GM19240 (cell line): ENCODE data around the gene POLR1B.
A peak's percentile ranks its signal among the peaks of the same experiment; 100 is the strongest.
"Not testable (repeated sequence)": the region's sequence is repeated elsewhere in the genome, so short reads cannot be mapped to it uniquely, and the experiment has no call there.

Experiments used
- DNase-seq: peaks from one replicate; pipeline ENCODE4 v3.0.0; 2011; ENCODE audit warnings: low spot score; ENCODE audit not compliant: insufficient read length

POLR1B gene

DNA sequence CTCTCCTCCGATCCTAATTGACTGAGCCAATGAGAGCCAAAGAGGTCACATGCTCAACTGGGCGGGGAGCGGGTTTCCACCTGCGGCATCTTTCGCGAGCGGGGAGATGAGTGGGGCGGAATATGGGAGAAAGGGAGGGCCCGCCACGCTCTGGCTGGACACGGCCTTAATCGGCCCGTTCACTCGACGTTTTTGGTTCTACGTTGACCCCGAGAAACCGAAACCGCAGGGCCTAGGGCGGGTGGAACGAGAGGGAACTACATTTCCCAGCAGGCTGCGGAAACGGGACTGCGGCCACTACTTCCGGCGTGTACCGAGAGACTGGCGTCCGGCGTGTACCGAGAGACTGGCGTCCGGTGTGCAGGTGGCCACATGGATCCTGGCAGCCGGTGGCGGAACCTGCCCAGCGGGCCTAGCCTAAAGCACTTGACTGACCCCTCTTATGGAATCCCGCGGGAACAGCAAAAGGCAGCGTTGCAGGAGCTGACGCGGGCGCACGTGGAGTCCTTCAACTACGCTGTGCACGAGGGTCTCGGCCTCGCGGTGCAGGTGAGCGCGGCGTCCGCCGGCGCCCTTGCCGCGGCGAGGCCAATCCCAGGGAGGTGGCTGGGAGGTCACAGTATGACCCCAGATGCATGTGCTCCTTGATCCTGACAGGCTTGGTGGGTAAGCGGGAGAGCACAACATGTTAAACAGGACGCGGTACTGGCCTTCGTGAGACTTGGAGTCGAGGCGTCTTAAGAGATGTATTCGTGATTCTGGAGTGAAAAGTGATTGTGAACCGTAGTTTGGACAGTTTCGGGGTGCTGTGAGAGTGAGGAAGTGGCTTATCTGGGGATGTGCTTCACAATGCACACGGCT, at the start of gene POLR1B:
TSS of gene POLR1B (plus strand) at position 343 of the 861 bp plus-strand sequence. CDS start at position 373, 30 bp downstream.
- peak; percentile 65 for DNase-seq

DNA sequence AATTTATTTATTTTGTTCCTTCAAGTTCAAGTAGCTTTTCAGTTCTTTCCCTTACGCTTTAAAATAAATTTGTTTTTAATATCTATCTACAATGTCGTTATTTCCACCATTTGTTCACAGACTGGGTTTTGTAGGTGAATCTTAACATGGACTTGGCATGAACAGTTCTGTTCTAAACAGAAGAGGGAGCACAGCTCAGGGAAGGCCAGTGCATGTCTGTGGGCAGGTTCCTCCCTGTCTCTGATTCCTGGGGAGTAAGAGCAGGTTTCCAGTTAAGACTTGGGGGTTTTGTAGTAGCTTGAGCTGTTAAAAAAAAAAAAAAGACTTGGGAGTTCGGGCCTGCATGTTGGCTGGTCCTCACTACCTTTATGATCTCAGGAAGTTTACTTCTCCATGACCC, 49.2 kb upstream of the POLR1B start:
- no peak for DNase-seq

GRCh38 chr2:112493858-112494648, 48.2 kb upstream of the POLR1B start:
- DNase-seq, result no peak

GRCh38 chr2:112494828-112495227, 47.4 kb upstream of the POLR1B start:
- DNase-seq, result no peak

- not testable (repeated sequence) for DNase-seq
Measured at GRCh38 chr2:112495878-112496277, 46.4 kb upstream of the POLR1B start.

DNA sequence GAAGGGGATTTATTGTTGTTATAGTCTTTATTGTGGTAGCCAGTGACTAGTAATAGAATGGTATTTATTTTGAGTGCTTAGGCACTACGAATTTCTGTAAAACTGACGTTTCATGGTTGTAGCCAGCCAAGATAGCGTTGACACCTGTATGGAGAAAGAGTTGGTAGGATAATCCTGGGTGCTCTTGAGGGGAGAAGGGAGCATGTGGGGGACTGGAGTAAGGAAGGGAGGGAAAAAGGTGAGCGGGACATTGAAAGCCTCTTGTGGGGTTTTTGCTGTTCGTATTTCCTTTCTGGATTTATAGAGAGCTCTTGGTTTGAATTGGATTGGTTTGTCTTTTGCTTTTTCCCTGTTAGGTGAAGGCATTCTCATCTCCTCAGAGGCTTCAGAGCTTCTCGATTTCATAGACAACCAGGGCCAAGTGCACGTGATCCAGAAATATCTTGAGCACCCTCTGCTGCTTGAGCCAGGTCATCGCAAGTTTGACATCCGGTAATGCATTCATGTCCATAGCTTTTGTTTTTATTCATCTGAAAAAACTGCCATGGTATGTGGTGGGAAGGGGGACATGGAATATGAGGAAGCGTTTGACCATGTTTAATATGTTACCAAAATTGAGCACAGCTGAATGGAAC, 41.3 kb upstream of the POLR1B start:
- not testable (repeated sequence) for DNase-seq

GRCh38 chr2:112509239-112509998, 32.8 kb upstream of the POLR1B start:
- not testable (repeated sequence) for DNase-seq

- DNase-seq, result no peak
Measured at GRCh38 chr2:112516801-112517200, 25.5 kb upstream of the POLR1B start.

DNA sequence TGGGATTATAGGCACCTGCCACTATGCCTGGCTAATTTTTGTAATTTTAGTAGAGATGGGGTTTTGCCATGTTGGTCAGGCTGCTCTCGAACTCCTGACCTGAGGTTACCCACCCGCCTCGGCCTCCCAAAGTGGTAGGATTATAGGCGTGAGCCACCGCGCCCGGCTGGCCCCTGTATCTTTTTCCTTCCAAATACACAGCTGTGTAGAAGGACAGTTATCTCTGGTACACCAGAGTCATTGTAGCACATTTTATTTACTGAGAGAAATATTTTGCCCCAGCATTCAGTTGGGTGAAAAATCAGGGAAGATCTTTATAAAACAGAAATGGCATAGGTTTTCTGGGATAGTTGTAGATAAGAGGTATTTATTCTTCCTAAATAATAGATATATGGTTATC, 23.5 kb upstream of the POLR1B start:
- no peak for DNase-seq

GRCh38 chr2:112519506-112519905, 22.8 kb upstream of the POLR1B start:
- no peak for DNase-seq

DNA sequence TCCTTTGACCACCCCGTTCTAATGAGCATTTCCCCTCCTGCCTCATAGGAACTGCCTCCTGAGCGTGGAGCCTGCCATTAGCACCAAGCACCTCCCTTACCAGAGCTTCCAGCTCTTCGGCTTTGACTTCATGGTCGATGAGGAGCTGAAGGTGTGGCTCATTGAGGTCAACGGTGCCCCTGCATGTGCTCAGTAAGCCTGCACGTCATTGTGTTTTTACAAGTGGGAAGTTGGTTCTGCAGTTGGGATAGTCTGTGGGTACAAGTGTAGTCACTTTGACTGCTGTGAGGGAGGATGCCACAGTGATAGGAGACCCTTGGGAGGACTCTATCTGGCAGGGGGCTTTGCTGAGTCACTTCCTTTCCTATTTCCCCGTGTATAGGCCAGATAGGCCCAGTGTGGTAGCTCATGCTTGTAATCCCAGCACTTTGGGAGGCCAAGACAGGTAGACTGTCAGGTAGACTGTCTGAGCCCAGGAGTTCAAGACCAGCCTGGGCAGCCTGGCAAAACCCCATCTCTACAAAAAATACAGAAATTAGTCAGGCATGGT, 22.0 kb upstream of the POLR1B start:
- DNase-seq, result no peak

- DNase-seq, result no peak
Measured at GRCh38 chr2:112523291-112523777, 18.9 kb upstream of the POLR1B start.

GRCh38 chr2:112524276-112524675, 18.0 kb upstream of the POLR1B start:
- DNase-seq, result not testable (repeated sequence)

DNA sequence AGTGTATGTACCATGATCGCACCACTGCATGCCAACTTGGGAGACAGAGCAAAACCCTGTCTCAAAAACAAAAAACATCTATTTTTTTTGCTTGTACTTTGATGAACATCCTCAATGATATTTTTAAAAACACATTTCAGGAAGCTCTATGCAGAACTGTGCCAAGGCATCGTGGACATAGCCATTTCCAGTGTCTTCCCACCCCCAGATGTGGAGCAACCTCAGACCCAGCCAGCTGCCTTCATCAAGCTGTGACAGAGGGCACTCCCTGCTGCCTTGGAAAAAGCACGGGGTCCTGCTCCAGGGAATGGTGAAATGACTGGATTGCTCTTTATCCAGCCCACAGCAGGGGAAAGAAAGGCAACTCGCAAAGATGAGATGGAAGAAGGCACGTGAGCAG, 13.7 kb upstream of the POLR1B start:
- DNase-seq, result no peak

GRCh38 chr2:112529757-112530156, 12.5 kb upstream of the POLR1B start:
- no peak for DNase-seq

- no peak for DNase-seq
Measured at GRCh38 chr2:112530728-112531127, 11.5 kb upstream of the POLR1B start.

DNA sequence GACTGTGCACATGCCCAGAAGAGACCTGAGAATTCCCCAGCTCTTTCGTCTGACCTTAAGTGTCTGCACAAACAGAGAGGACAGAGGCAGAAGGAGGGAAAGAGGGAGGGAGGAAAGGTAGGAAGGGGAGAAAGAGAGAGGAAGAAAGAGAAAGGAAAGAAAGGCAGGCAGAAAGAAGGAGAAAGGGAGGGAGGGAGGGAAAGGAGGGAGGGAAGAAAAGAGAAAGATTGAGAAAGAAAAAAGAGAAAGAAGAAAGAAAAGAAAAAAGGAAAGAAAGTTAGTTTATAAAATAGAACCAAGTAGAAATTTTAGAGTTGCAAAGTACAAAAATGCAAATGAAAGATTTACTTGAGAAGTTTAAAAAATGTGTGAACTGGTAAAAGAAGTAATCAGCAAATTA, 7.4 kb upstream of the POLR1B start:
- DNase-seq, result no peak

DNA sequence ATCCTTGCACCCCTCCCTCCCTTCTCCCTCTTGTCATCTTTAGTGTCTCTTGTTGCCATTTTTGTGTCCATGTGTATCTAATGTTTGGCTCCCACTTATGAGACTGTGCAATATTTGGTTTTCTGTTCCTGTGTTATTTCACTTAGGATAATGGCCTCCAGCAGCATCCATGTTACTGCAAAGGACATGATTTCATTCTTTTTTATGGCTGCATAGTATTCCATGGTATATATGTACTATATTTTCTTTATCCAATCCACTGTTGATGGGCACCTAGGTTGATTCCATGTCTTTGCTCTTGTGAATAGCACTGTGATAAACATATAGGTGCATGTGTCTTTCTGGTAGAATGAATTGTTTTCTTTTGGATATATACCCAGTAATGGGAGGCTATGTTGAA, 5.6 kb upstream of the POLR1B start:
- DNase-seq, result not testable (repeated sequence)

- DNase-seq, result no peak
Measured at GRCh38 chr2:112539306-112539705, 3.0 kb upstream of the POLR1B start.

DNA sequence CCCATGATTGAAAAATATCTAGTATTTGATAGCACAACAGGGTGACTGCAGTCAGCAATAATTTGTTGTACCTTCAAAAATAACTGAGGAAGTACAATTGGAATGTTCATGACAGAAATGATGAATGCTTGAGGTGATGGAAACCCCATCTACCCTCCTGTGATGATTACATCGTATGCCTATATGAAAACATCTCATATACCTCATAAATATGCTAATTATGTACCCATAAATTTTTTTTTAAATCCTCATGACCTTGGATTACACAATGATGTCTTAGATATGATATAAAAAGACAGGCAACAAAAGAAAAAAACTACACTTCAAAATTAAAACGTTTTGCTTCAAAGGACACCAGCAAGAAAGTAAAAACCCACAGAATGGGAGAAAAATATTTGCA, 1.4 kb upstream of the POLR1B start:
- DNase-seq, result no peak
